Mesenchymal stem cell (in vitro differentiated cells and primary cell): ENCODE measurements around the gene RGN.

ENCODE experiments used
- DNase-seq: peaks from one replicate; pipeline ENCODE4 v3.0.0-alpha.2; 2013
- H2AFZ ChIP-seq: one replicate; pipeline ENCODE4 v1.6.1; 2013; ENCODE audit warnings: low read depth, mild to moderate bottlenecking, control low read depth, inconsistent platforms, low read length, moderate library complexity
- H2AK5ac ChIP-seq: 2 replicates; pipeline ENCODE4 v1.6.1; 2013; ENCODE audit warnings: low read length, moderate library complexity, mild to moderate bottlenecking, inconsistent platforms; ENCODE audit not compliant: severe bottlenecking
- H2BK120ac ChIP-seq: one replicate; pipeline ENCODE4 v1.6.1; 2013; ENCODE audit warnings: low read depth, mild to moderate bottlenecking, inconsistent platforms, low read length, moderate library complexity
- H2BK12ac ChIP-seq, 2 experiments: one replicate each; pipeline ENCODE4 v1.6.1; 2013; ENCODE audit warnings: inconsistent platforms in 2 of 2, low read length in 2 of 2, mild to moderate bottlenecking in 2 of 2, moderate library complexity in 2 of 2, control low read depth in 1 of 2
- H2BK15ac ChIP-seq: one replicate; pipeline ENCODE4 v1.6.1; 2013; ENCODE audit warnings: mild to moderate bottlenecking, low read depth, inconsistent platforms; ENCODE audit not compliant: poor library complexity, severe bottlenecking
- H2BK5ac ChIP-seq: 2 replicates; pipeline ENCODE4 v1.6.1; 2013; ENCODE audit warnings: low read depth, mild to moderate bottlenecking, low read length, control low read depth, inconsistent platforms; ENCODE audit not compliant: poor library complexity, severe bottlenecking
- H3K14ac ChIP-seq, 2 experiments: one replicate each; pipeline ENCODE4 v1.6.1; 2013; ENCODE audit warnings: inconsistent platforms in 2 of 2, low read length in 2 of 2, control low read depth in 1 of 2, mild to moderate bottlenecking in 1 of 2, moderate library complexity in 1 of 2
- H3K18ac ChIP-seq, 2 experiments: one replicate each; pipeline ENCODE4 v1.6.1; 2013; ENCODE audit warnings: inconsistent platforms in 2 of 2, low read length in 2 of 2, control low read depth in 1 of 2, low read depth in 1 of 2, mild to moderate bottlenecking in 1 of 2
- H3K23ac ChIP-seq, 2 experiments: one replicate each; pipeline ENCODE4 v1.6.1; 2013; ENCODE audit warnings: inconsistent platforms in 2 of 2, low read length in 2 of 2, mild to moderate bottlenecking in 2 of 2, moderate library complexity in 2 of 2, control low read depth in 1 of 2
- H3K27ac ChIP-seq: 2 replicates; pipeline ENCODE4 v1.5.1; 2013; ENCODE audit warnings: mild to moderate bottlenecking, moderate library complexity, low read length, control low read depth, inconsistent platforms; ENCODE audit not compliant: poor library complexity, severe bottlenecking
- H3K27me3 ChIP-seq, 2 experiments: 2 replicates each; pipeline versions ENCODE4 v1.6.1 to v1.7.0; 2013; ENCODE audit warnings: low read length in 2 of 2, mild to moderate bottlenecking in 2 of 2, moderate library complexity in 2 of 2, control low read depth in 1 of 2, inconsistent platforms in 1 of 2; ENCODE audit not compliant: control insufficient read depth in 1 of 2, insufficient read depth in 1 of 2
- H3K36me3 ChIP-seq, 2 experiments: 2 replicates each; pipeline versions ENCODE4 v1.6.1 to v1.7.0; 2013; ENCODE audit warnings: low read length in 2 of 2, control low read depth in 1 of 2, inconsistent platforms in 1 of 2, low read depth in 1 of 2, mild to moderate bottlenecking in 1 of 2; ENCODE audit not compliant: insufficient read depth in 2 of 2, control insufficient read depth in 1 of 2
- H3K4ac ChIP-seq, 2 experiments: one replicate each; pipeline ENCODE4 v1.6.1; 2013; ENCODE audit warnings: inconsistent platforms in 2 of 2, low read length in 2 of 2, mild to moderate bottlenecking in 2 of 2, moderate library complexity in 2 of 2, control low read depth in 1 of 2, low read depth in 1 of 2
- H3K4me1 ChIP-seq: 2 replicates; pipeline ENCODE4 v1.6.1; 2013; ENCODE audit warnings: low read depth, low read length, control low read depth; ENCODE audit not compliant: control insufficient read depth, insufficient read depth
- H3K4me2 ChIP-seq: 2 replicates; pipeline ENCODE4 v1.6.1; 2013; ENCODE audit warnings: low read length, mild to moderate bottlenecking, inconsistent platforms; ENCODE audit not compliant: poor library complexity, severe bottlenecking
- H3K4me3 ChIP-seq, 2 experiments: 2 replicates each; pipeline versions ENCODE4 v1.5.1 to v1.7.0; 2013; ENCODE audit warnings: low read length in 2 of 2, mild to moderate bottlenecking in 2 of 2, control low read depth in 1 of 2, low read depth in 1 of 2; ENCODE audit not compliant: insufficient read depth in 1 of 2
- H3K79me1 ChIP-seq: replicated peaks from 2 replicates; pipeline ENCODE4 v1.6.1; 2013; ENCODE audit warnings: mild to moderate bottlenecking, control low read depth, low read length, inconsistent platforms; ENCODE audit not compliant: poor library complexity, severe bottlenecking
- H3K9ac ChIP-seq: 2 replicates; pipeline ENCODE4 v1.7.0; 2013; ENCODE audit warnings: mild to moderate bottlenecking, low read length, moderate library complexity
- H3K9me3 ChIP-seq: 2 replicates; pipeline ENCODE4 v1.7.0; 2013; ENCODE audit warnings: mild to moderate bottlenecking, low read length; ENCODE audit not compliant: control insufficient read depth
- H4K8ac ChIP-seq: one replicate; pipeline ENCODE4 v1.6.1; 2013; ENCODE audit warnings: inconsistent platforms, mild to moderate bottlenecking, low read length, moderate library complexity
- H4K91ac ChIP-seq: one replicate; pipeline ENCODE4 v1.6.1; 2013; ENCODE audit warnings: mild to moderate bottlenecking, low read length, inconsistent platforms
- WGBS: methylation state at CpG from one replicate; pipeline ENCODE4 v1.1.7; 2013; ENCODE audit warnings: mixed read lengths; 5-methylcytosine and 5-hydroxymethylcytosine counted together

Gene RGN

GRCh38 chrX:47060708-47061107 lies 17.5 kb upstream of the RGN start:
- H3K9me3 ChIP-seq = no peaks in the 10 kb centered on the region
- H3K4me3 ChIP-seq = no peak overlapping the region
- H3K4me2 ChIP-seq = no peak overlapping the region
- H2BK15ac ChIP-seq = no peak overlapping the region
- H3K27ac ChIP-seq = no peak overlapping the region
- H4K91ac ChIP-seq = no peak overlapping the region
- H2BK5ac ChIP-seq = no peak overlapping the region
- no peak overlapping the region for H3K9ac ChIP-seq
- no peaks in the 10 kb centered on the region for H3K4me1 ChIP-seq
- H2BK120ac ChIP-seq = no peak overlapping the region
- H3K4ac ChIP-seq = no peak overlapping the region
- no peak overlapping the region for H3K18ac ChIP-seq
- no peak for DNase-seq
- no peak overlapping the region for H2AK5ac ChIP-seq
- peaks cover 1% of the 10 kb centered on the region for H3K79me1 ChIP-seq
- no peak overlapping the region for H2BK12ac ChIP-seq
- H3K27me3 ChIP-seq = peaks cover 0 to 35% of the 10 kb centered on the region in 2 experiments
- no peak overlapping the region for H3K14ac ChIP-seq
- H4K8ac ChIP-seq = no peak overlapping the region
- peaks cover 0 to 10% of the 10 kb centered on the region in 2 experiments for H3K36me3 ChIP-seq
- no peak overlapping the region for H3K23ac ChIP-seq
- H2AFZ ChIP-seq = no peak overlapping the region
- WGBS = 100% methylated on average over 1 of the region's 2 CpGs

DNA sequence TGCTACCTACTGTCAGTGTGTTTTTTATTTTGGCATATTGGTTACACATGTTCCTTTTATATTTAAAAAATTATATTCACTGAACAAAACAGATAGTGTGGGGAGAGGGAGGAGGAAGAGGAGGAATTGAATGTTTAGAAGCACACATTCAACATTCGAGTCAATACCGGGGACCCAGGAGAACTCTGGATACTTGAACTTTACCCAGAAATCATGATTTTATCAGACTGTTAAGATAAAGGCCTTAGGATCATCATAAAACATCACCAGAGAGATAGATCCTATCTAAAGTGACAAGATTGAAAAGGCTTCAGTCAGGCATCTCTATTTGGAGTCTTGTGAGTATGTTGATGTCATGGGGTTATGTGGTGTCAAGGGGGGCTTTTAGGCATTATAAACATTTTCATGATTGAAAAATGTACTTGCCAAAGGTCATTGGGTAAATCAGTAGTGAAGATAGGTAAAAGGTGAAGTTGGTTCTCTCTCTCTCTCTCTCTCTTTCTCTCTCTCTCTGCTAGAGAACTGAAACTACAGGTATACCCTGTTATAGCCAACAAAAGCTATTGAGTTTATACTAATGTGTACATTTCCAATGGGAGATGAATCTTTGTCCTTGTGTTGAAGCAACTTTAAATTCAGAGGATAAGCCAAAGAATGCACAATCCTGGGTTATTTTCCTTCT lies 16.9 kb upstream of the RGN start:
- Histone ChIP-seq H3K18ac (no peak overlapping the region), H3K4ac (no peak overlapping the region), H4K8ac (no peak overlapping the region), H2AK5ac (no peak overlapping the region), H2BK12ac (no peak overlapping the region), H4K91ac (no peak overlapping the region), H3K9me3 (no peaks in the 10 kb centered on the region), H3K79me1 (peaks cover 1% of the 10 kb centered on the region), H3K4me3 (no peak overlapping the region), H3K27me3 (peaks cover 0 to 32% of the 10 kb centered on the region in 2 experiments), H3K23ac (no peak overlapping the region), H2BK15ac (no peak overlapping the region), H3K9ac (no peak overlapping the region), H2AFZ (no peak overlapping the region), H3K36me3 (peaks cover 0 to 10% of the 10 kb centered on the region in 2 experiments), H3K4me1 (no peaks in the 10 kb centered on the region), H3K4me2 (no peak overlapping the region), H3K27ac (no peak overlapping the region), H2BK120ac (no peak overlapping the region), H2BK5ac (no peak overlapping the region), H3K14ac (no peak overlapping the region)
- DNase-seq = no peak
- no CpG with 5 or more reads among the region's 2 CpGs for WGBS

- no peak overlapping the region for H3K27ac ChIP-seq
- H3K14ac ChIP-seq = no peak overlapping the region
- no peak overlapping the region for H2AFZ ChIP-seq
- no peak overlapping the region for H2AK5ac ChIP-seq
- H4K91ac ChIP-seq = no peak overlapping the region
- no peaks in the 10 kb centered on the region for H3K79me1 ChIP-seq
- H4K8ac ChIP-seq = no peak overlapping the region
- no peak overlapping the region for H3K9ac ChIP-seq
- H3K4me1 ChIP-seq = no peaks in the 10 kb centered on the region
- WGBS = 96% methylated on average over 2 of the region's 2 CpGs
- no peaks in the 10 kb centered on the region for H3K9me3 ChIP-seq
- H3K18ac ChIP-seq = no peak overlapping the region
- H3K36me3 ChIP-seq = peaks cover 0 to 4% of the 10 kb centered on the region in 2 experiments
- no peak overlapping the region for H3K4me2 ChIP-seq
- H3K27me3 ChIP-seq = peaks cover 0 to 33% of the 10 kb centered on the region in 2 experiments
- H3K4me3 ChIP-seq = no peak overlapping the region
- H2BK12ac ChIP-seq = no peak overlapping the region
- no peak for DNase-seq
- no peak overlapping the region for H3K23ac ChIP-seq
- no peak overlapping the region for H2BK5ac ChIP-seq
- H2BK120ac ChIP-seq = no peak overlapping the region
- H3K4ac ChIP-seq = no peak overlapping the region
- no peak overlapping the region for H2BK15ac ChIP-seq
Observed at GRCh38 chrX:47063179-47063578, 15.1 kb upstream of the RGN start.

GRCh38 chrX:47068214-47068613 lies 10.0 kb upstream of the RGN start:
- Histone ChIP-seq H3K4me1 (no peaks in the 10 kb centered on the region), H2AFZ (no peak overlapping the region), H2AK5ac (no peak overlapping the region), H3K4me3 (no peak overlapping the region), H4K91ac (no peak overlapping the region), H3K4me2 (no peak overlapping the region), H3K18ac (no peak overlapping the region), H3K14ac (no peak overlapping the region), H3K36me3 (no peaks in the 10 kb centered on the region), H2BK5ac (no peak overlapping the region), H3K4ac (no peak overlapping the region), H2BK12ac (no peak overlapping the region), H3K79me1 (no peaks in the 10 kb centered on the region), H3K23ac (no peak overlapping the region), H2BK15ac (no peak overlapping the region), H3K27me3 (peaks cover 0 to 17% of the 10 kb centered on the region in 2 experiments), H3K9me3 (no peaks in the 10 kb centered on the region), H4K8ac (no peak overlapping the region), H3K27ac (no peak overlapping the region), H3K9ac (no peak overlapping the region), H2BK120ac (no peak overlapping the region)
- 100% methylated on average over 3 of the region's 3 CpGs for WGBS
- DNase-seq = no peak
